Upper lobe of right lung (tissue), 1 donor: ENCODE measurements around the gene IQSEC1. TPM values are rescaled to one million over a fixed set of nuclear protein-coding genes. Genes with fewer than 3 reads are reported as not detected.

Source experiments
- ATAC-seq: fragments of 200-7000 bp; cut with Tn5 transposase; one replicate; pipeline ENCODE4 v1.9.1; 2020; ENCODE audit warnings: mild to moderate bottlenecking, moderate library complexity
- DNase-seq: peaks from one replicate; pipeline ENCODE4 v3.0.0-alpha.2; 2020
- H3K27ac ChIP-seq: fragments of 200-600 bp; one replicate; pipeline ENCODE4 v1.8.0; 2022
- H3K27me3 ChIP-seq: fragments of 200-600 bp; one replicate; pipeline ENCODE4 v1.8.0; 2022; ENCODE audit warnings: mild to moderate bottlenecking
- H3K36me3 ChIP-seq: fragments of 200-600 bp; one replicate; pipeline ENCODE4 v1.8.0; 2022
- H3K4me1 ChIP-seq: fragments of 200-600 bp; one replicate; pipeline ENCODE4 v1.8.0; 2022
- H3K4me3 ChIP-seq: fragments of 200-600 bp; one replicate; pipeline ENCODE4 v1.8.0; 2022; ENCODE audit warnings: mild to moderate bottlenecking
- H3K9me3 ChIP-seq: fragments of 200-600 bp; one replicate; pipeline ENCODE4 v1.8.0; 2022
- CTCF ChIP-seq: fragments of 200-600 bp; IDR thresholded peaks from one replicate; pipeline ENCODE4 v1.8.0; 2022; ENCODE audit warnings: antibody characterized with exemption
- intact Hi-C: fragments of 100-400 bp; cut with DNase I; formaldehyde crosslinking; loops from one replicate; pipeline ENCODE4 v1.11.0; 2022
- total RNA-seq: library from RNA; stranded (reverse); fragmentation: NEBNext Ultra II Directional; extraction: Animal tissue kit (Norgen Biotek cat#: 25700); gene quantifications from one replicate; pipeline ENCODE4 v1.2.1, GENCODE V29; 2021
- donor health status: DM: no; HTN: yes; CAD: no; lungs with severe emphysema.

The IQSEC1 gene
- total RNA-seq, 1 donor from 2014 or later, result 61.6 TPM

GRCh38 chr3:12865271-12865670 lies 208.0 kb downstream of the IQSEC1 start:
- no peak for ATAC-seq
- no peak for TF ChIP-seq CTCF
- Histone ChIP-seq H3K4me1 (no peaks in the 10 kb centered on the region), H3K4me3 (no peak overlapping the region), H3K9me3 (no peaks in the 10 kb centered on the region), H3K36me3 (no peaks in the 10 kb centered on the region), H3K27me3 (no peaks in the 10 kb centered on the region), H3K27ac (no peak overlapping the region)
- DNase-seq, result no peak
- intact Hi-C loops, result no loop called here

- Histone ChIP-seq H3K27me3 (no peaks in the 10 kb centered on the region), H3K27ac (no peak overlapping the region), H3K4me3 (no peak overlapping the region), H3K36me3 (no peaks in the 10 kb centered on the region), H3K4me1 (no peaks in the 10 kb centered on the region), H3K9me3 (no peaks in the 10 kb centered on the region)
- TF ChIP-seq CTCF, result no peak
- no peak for DNase-seq
- ATAC-seq, result no peak
- intact Hi-C loops, result no loop called here
Observed at GRCh38 chr3:12862387-12862786, 210.8 kb downstream of the IQSEC1 start.

GRCh38 chr3:12861611-12862010 lies 211.6 kb downstream of the IQSEC1 start:
- Histone ChIP-seq H3K9me3 (no peaks in the 10 kb centered on the region), H3K36me3 (no peaks in the 10 kb centered on the region), H3K4me3 (no peak overlapping the region), H3K4me1 (no peaks in the 10 kb centered on the region), H3K27me3 (no peaks in the 10 kb centered on the region), H3K27ac (no peak overlapping the region)
- TF ChIP-seq CTCF, result no peak
- ATAC-seq (no peak), DNase-seq (no peak)
- intact Hi-C loops, result no loop called here

DNA sequence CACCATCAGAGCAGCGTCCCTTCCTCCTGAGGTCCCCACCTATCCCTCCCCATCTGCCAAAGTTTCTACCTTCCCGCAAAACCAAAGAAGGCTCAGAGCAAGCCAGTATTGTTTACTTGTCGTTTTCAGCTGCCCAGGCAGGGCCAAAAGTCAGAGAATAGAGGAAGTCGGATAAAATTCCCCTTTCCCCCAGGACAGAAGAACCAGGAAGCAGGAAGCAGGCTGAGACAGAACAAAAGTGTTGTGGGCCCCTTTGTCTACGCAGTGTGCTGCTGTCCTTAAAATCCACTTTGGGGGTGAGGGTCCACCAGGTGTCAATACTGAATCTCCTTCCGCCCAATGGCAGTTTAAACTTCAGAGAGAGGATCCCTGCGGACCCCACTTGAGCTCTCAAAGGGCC lies 213.4 kb downstream of the IQSEC1 start:
- Histone ChIP-seq H3K9me3 (no peaks in the 10 kb centered on the region), H3K27me3 (no peaks in the 10 kb centered on the region), H3K4me1 (no peaks in the 10 kb centered on the region), H3K27ac (peak overlapping the region; percentile 47), H3K36me3 (no peaks in the 10 kb centered on the region), H3K4me3 (no peak overlapping the region)
- TF ChIP-seq CTCF, result no peak
- peak; percentile 64 for ATAC-seq
- no peak for DNase-seq
- intact Hi-C loops, result no loop called here

- DNase-seq (no peak), ATAC-seq (peak; percentile 5)
- intact Hi-C loops, result no loop called here
Observed at GRCh38 chr3:12856626-12857025, 216.6 kb downstream of the IQSEC1 start.

More at GRCh38 chr3:12856626-12857025, 216.6 kb downstream of the IQSEC1 start:
- no peak for TF ChIP-seq CTCF
- no peak overlapping the region for H3K4me3 ChIP-seq
- H3K36me3 ChIP-seq, result no peaks in the 10 kb centered on the region
- no peak overlapping the region for H3K27ac ChIP-seq
- no peaks in the 10 kb centered on the region for H3K9me3 ChIP-seq
- no peaks in the 10 kb centered on the region for H3K4me1 ChIP-seq
- H3K27me3 ChIP-seq, result no peaks in the 10 kb centered on the region
